GM12878 (cell line): Measurements from ENCODE around the gene EBLN2.

Experiments
- ATF2 ChIP-seq: IDR thresholded peaks from 2 replicates; pipeline ENCODE4 v1.6.1; 2012; ENCODE audit warnings: low read length, inconsistent platforms
- CTCF ChIP-seq, 3 experiments: IDR thresholded peaks in 2 of 3; conservative IDR thresholded peaks in 1 of 3; 2 replicates each; pipeline ENCODE4 v1.5.1; 2011; ENCODE audit warnings: low read depth in 3 of 3, low read length in 3 of 3, mild to moderate bottlenecking in 3 of 3, control low read depth in 2 of 3, moderate library complexity in 2 of 3, inconsistent platforms in 1 of 3, mixed read lengths in 1 of 3; ENCODE audit not compliant: control insufficient read depth in 2 of 3, insufficient read depth in 1 of 3; ENCODE audit errors: extremely low read depth in 1 of 3
- E2F8 ChIP-seq: fragments of 450-650 bp; IDR thresholded peaks from 2 replicates; pipeline ENCODE4 v1.6.1; 2018; ENCODE audit warnings: mild to moderate bottlenecking, low read depth, moderate library complexity; ENCODE audit not compliant: partially characterized antibody
- EGR1 ChIP-seq, 2 experiments: IDR thresholded peaks; 1 replicate in 1 of 2; 2 replicates in 1 of 2; pipeline ENCODE4 v1.6.1; 2011 to 2012; ENCODE audit warnings: low read depth in 2 of 2, low read length in 2 of 2, borderline replicate concordance in 1 of 2, mild to moderate bottlenecking in 1 of 2, moderate library complexity in 1 of 2
- FOXM1 ChIP-seq: IDR thresholded peaks from 2 replicates; pipeline ENCODE4 v1.6.1; 2012; ENCODE audit warnings: low read depth, mild to moderate bottlenecking, inconsistent platforms, low read length, moderate library complexity
- GABPA ChIP-seq: IDR thresholded peaks from 2 replicates; pipeline ENCODE4 v1.6.1; 2014; ENCODE audit warnings: antibody characterized with exemption, low read depth, mild to moderate bottlenecking, inconsistent platforms
- PAX8 ChIP-seq: fragments of 450-650 bp; IDR thresholded peaks from 2 replicates; pipeline ENCODE4 v1.6.1; 2017; ENCODE audit warnings: mild to moderate bottlenecking, moderate library complexity
- PBX3 ChIP-seq: IDR thresholded peaks from 2 replicates; pipeline ENCODE4 v1.6.1; 2011; ENCODE audit warnings: mild to moderate bottlenecking, low read depth, low read length, moderate library complexity; ENCODE audit not compliant: insufficient replicate concordance
- POLR2AphosphoS5 ChIP-seq: IDR thresholded peaks from 2 replicates; pipeline ENCODE4 v1.6.1; 2011; ENCODE audit warnings: mild to moderate bottlenecking, low read length, inconsistent platforms
- RAD21 ChIP-seq: IDR thresholded peaks from 2 replicates; pipeline ENCODE4 v1.6.1; 2011; ENCODE audit warnings: mild to moderate bottlenecking, low read depth, low read length, moderate library complexity; ENCODE audit not compliant: insufficient read depth
- TCF12 ChIP-seq: IDR thresholded peaks from 2 replicates; pipeline ENCODE4 v1.6.1; 2011; ENCODE audit warnings: low read depth, mild to moderate bottlenecking, low read length
- YY1 ChIP-seq: IDR thresholded peaks from 2 replicates; pipeline ENCODE4 v1.6.1; 2011; ENCODE audit warnings: low read depth, mild to moderate bottlenecking, low read length
- ZNF24 ChIP-seq: fragments of 450-650 bp; IDR thresholded peaks from 2 replicates; pipeline ENCODE4 v1.6.1; 2017; ENCODE audit warnings: antibody characterized with exemption, mild to moderate bottlenecking
- ZZZ3 ChIP-seq: IDR thresholded peaks from 2 replicates; pipeline ENCODE4 v1.6.1; 2011; ENCODE audit warnings: low read depth; ENCODE audit not compliant: control insufficient read depth, insufficient read length

- TF ChIP-seq ZNF24 (no peak), GABPA (no peak), CTCF (IDR thresholded peaks at IDR 0.05 in 2 of 3, conservative IDR thresholded peaks at IDR 0.05 in 1 of 3; ENCODE audit: control insufficient read depth in 2 of 3, extremely low read depth in 1 of 3, insufficient read depth in 1 of 3, low read depth in 3 of 3, low read length in 3 of 3) (no peak), EGR1 (IDR thresholded peaks at IDR 0.05; ENCODE audit: borderline replicate concordance in 1 of 2, low read depth in 2 of 2, low read length in 2 of 2) (no peak), ZZZ3 (no peak), RAD21 (no peak), YY1 (no peak), FOXM1 (no peak), ATF2 (no peak), E2F8 (no peak), PBX3 (no peak), TCF12 (no peak), POLR2AphosphoS5 (no peak), PAX8 (no peak)
Observed at GRCh38 chr3:73024836-73025235, 36.6 kb upstream of the EBLN2 start.
